Measurements from ENCODE around the gene VARS2. TPM values are rescaled to one million over a fixed set of nuclear protein-coding genes. Genes with fewer than 3 reads are reported as not detected.
A peak's percentile ranks its signal among the peaks of the same experiment; 100 is the strongest.

Gene VARS2
- total and polyA plus RNA-seq, 9 of the 15 experiments (the other 6 are each of a cell fraction or from before 2014, with no cell fraction given), result 1.6 to 53.6 (median 29.9) TPM

DNA sequence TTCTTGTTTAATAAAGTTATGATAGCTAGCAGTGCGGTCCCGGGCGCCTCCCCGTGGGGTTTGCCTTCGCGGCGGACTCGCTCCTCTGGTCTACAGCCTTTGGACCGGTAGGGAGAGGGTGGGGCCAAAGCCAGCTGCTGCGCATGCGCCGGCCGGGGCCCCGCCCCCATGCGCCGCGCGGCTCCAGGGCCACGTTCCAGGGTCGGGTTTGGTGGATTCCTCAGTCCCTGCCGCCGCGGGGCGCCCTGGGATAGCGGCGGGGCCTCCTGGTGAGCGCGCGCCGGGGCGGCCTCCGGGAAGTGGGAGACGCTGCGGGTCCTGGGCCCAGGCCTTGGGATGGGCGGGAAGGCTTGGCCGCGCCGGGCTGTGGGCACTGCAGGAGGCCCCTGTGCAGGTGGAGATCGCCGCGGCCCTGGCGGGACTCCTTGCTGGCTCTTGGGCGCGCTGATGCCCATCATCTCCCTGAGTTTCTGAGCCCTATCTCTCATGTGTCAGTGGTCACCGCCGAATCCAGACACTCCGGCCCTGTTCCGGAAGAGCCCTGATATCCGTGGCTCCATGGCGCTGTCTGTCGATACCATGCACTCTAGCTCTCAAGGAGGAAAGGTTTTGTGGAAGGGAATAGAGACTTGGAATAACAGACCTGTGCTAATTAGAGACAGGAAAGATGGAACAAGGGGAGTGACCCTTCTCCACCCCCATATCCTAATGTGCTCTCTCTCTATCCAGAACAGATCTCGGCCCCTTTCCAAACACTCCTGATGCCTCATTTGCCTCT, at the start of gene VARS2 (continued):
- no peak for TF ChIP-seq KDM2B (CRISPR knock-in tag; IDR thresholded peaks at IDR 0.05)
- TF ChIP-seq BRD9 (IDR thresholded peaks at IDR 0.05; ENCODE audit: low read depth, partially characterized antibody), result peak; percentile 69
- TF ChIP-seq, protein P1, sequence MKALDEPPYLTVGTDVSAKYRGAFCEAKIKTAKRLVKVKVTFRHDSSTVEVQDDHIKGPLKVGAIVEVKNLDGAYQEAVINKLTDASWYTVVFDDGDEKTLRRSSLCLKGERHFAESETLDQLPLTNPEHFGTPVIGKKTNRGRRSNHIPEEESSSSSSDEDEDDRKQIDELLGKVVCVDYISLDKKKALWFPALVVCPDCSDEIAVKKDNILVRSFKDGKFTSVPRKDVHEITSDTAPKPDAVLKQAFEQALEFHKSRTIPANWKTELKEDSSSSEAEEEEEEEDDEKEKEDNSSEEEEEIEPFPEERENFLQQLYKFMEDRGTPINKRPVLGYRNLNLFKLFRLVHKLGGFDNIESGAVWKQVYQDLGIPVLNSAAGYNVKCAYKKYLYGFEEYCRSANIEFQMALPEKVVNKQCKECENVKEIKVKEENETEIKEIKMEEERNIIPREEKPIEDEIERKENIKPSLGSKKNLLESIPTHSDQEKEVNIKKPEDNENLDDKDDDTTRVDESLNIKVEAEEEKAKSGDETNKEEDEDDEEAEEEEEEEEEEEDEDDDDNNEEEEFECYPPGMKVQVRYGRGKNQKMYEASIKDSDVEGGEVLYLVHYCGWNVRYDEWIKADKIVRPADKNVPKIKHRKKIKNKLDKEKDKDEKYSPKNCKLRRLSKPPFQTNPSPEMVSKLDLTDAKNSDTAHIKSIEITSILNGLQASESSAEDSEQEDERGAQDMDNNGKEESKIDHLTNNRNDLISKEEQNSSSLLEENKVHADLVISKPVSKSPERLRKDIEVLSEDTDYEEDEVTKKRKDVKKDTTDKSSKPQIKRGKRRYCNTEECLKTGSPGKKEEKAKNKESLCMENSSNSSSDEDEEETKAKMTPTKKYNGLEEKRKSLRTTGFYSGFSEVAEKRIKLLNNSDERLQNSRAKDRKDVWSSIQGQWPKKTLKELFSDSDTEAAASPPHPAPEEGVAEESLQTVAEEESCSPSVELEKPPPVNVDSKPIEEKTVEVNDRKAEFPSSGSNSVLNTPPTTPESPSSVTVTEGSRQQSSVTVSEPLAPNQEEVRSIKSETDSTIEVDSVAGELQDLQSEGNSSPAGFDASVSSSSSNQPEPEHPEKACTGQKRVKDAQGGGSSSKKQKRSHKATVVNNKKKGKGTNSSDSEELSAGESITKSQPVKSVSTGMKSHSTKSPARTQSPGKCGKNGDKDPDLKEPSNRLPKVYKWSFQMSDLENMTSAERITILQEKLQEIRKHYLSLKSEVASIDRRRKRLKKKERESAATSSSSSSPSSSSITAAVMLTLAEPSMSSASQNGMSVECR (CRISPR knock-in tag; IDR thresholded peaks at IDR 0.05), result peak; percentile 92
- peak; percentile 61; the same call in 1 of the 2 replicates for TF ChIP-seq ESRRA (IDR thresholded peaks at IDR 0.05; ENCODE audit: borderline replicate concordance, low read depth)
- no peak for TF ChIP-seq ETV6 (IDR thresholded peaks at IDR 0.05; ENCODE audit: borderline replicate concordance in 1 of 2, low read depth in 2 of 2, low read length in 1 of 2)
- no peak for TF ChIP-seq ETV6 (CRISPR knock-in tag; IDR thresholded peaks at IDR 0.05; ENCODE audit: borderline replicate concordance)
- TF ChIP-seq RAD21 (CRISPR knock-in tag; conservative IDR thresholded peaks at IDR 0.05 in 1 of 2, IDR thresholded peaks at IDR 0.05 in 1 of 2), result peak; percentile 50 to 61
- no peak for TF ChIP-seq ZSCAN32 (CRISPR knock-in tag; IDR thresholded peaks at IDR 0.05)
- TF ChIP-seq, protein P2, sequence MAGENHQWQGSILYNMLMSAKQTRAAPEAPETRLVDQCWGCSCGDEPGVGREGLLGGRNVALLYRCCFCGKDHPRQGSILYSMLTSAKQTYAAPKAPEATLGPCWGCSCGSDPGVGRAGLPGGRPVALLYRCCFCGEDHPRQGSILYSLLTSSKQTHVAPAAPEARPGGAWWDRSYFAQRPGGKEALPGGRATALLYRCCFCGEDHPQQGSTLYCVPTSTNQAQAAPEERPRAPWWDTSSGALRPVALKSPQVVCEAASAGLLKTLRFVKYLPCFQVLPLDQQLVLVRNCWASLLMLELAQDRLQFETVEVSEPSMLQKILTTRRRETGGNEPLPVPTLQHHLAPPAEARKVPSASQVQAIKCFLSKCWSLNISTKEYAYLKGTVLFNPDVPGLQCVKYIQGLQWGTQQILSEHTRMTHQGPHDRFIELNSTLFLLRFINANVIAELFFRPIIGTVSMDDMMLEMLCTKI (IDR thresholded peaks at IDR 0.05; ENCODE audit: partially characterized antibody), result no peak
- TF ChIP-seq, protein P3, sequence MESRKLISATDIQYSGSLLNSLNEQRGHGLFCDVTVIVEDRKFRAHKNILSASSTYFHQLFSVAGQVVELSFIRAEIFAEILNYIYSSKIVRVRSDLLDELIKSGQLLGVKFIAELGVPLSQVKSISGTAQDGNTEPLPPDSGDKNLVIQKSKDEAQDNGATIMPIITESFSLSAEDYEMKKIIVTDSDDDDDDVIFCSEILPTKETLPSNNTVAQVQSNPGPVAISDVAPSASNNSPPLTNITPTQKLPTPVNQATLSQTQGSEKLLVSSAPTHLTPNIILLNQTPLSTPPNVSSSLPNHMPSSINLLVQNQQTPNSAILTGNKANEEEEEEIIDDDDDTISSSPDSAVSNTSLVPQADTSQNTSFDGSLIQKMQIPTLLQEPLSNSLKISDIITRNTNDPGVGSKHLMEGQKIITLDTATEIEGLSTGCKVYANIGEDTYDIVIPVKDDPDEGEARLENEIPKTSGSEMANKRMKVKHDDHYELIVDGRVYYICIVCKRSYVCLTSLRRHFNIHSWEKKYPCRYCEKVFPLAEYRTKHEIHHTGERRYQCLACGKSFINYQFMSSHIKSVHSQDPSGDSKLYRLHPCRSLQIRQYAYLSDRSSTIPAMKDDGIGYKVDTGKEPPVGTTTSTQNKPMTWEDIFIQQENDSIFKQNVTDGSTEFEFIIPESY (CRISPR knock-in tag; IDR thresholded peaks at IDR 0.05), result peak; percentile 94
- TF ChIP-seq ZNF695 (CRISPR knock-in tag; IDR thresholded peaks at IDR 0.05), result no peak
- TF ChIP-seq DNMT1 (IDR thresholded peaks at IDR 0.05), result no peak
- no peak; the same call in 1 of the 2 replicates for TF ChIP-seq CBFB (CRISPR knock-in tag; IDR thresholded peaks at IDR 0.05)
- TF ChIP-seq EP300 (IDR thresholded peaks at IDR 0.05; ENCODE audit: low read length), result peak; percentile 30; the same call in 1 of the 2 replicates
- TF ChIP-seq, protein P4, sequence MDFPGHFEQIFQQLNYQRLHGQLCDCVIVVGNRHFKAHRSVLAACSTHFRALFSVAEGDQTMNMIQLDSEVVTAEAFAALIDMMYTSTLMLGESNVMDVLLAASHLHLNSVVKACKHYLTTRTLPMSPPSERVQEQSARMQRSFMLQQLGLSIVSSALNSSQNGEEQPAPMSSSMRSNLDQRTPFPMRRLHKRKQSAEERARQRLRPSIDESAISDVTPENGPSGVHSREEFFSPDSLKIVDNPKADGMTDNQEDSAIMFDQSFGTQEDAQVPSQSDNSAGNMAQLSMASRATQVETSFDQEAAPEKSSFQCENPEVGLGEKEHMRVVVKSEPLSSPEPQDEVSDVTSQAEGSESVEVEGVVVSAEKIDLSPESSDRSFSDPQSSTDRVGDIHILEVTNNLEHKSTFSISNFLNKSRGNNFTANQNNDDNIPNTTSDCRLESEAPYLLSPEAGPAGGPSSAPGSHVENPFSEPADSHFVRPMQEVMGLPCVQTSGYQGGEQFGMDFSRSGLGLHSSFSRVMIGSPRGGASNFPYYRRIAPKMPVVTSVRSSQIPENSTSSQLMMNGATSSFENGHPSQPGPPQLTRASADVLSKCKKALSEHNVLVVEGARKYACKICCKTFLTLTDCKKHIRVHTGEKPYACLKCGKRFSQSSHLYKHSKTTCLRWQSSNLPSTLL (IDR thresholded peaks at IDR 0.05), result no peak
- peak; percentile 86; the same call in 1 of the 2 replicates for TF ChIP-seq ZNF76 (CRISPR knock-in tag; IDR thresholded peaks at IDR 0.05; ENCODE audit: borderline replicate concordance)
- TF ChIP-seq C11orf30 (IDR thresholded peaks at IDR 0.05; ENCODE audit: low read depth), result no peak

Data from K562 (cell line).